PC-3 (cell line): ENCODE measurements around the gene LMAN2. TPM values are rescaled to one million over a fixed set of nuclear protein-coding genes. Genes with fewer than 3 reads are reported as not detected.

Source experiments
- ATAC-seq: fragments of 200-7000 bp; cut with Tn5 transposase; 2 replicates; pipeline ENCODE4 v1.9.1; 2020; ENCODE audit warnings: mild to moderate bottlenecking, moderate library complexity
- BruUV-seq: library from RNA; stranded (reverse); fragments of 400-500 nt; replicated peaks from 2 replicates; lab custom pipeline; 2021; lab: Mats Ljungman, UMichigan
- CTCF ChIA-PET: fragments of 300-600 bp; sonication (Branson Sonifier 250); formaldehyde crosslinking; loops from one replicate; lab custom pipeline; 2022; ENCODE audit warnings: antibody characterized with exemption; lab: Charles Lee
- POLR2A ChIA-PET: fragments of 300-600 bp; sonication (Branson Sonifier 250); formaldehyde crosslinking; loops from one replicate; lab custom pipeline; 2022; ENCODE audit warnings: antibody characterized with exemption; ENCODE audit not compliant: unreplicated experiment; lab: Charles Lee
- DNase-seq: peaks from one replicate; pipeline ENCODE4 v3.0.0-alpha.2; 2015
- H2AFZ ChIP-seq: fragments of 300-600 bp; sonication (generic); 2 replicates; pipeline ENCODE4 v1.6.0; 2016; ENCODE audit warnings: antibody characterized with exemption, low read length
- H3F3A ChIP-seq: fragments of 300-600 bp; sonication (generic); one replicate; pipeline ENCODE4 v1.6.0; 2017; ENCODE audit warnings: antibody characterized with exemption, low read length, control low read depth, mild to moderate bottlenecking; ENCODE audit not compliant: unreplicated experiment
- H3K27ac ChIP-seq: fragments of 300-600 bp; sonication (generic); 2 replicates; pipeline ENCODE4 v1.5.1; 2016; ENCODE audit warnings: mild to moderate bottlenecking, low read length
- H3K27me3 ChIP-seq: fragments of 300-600 bp; sonication (generic); 2 replicates; pipeline ENCODE4 v1.6.1; 2016; ENCODE audit warnings: low read length, mixed read lengths
- H3K36me3 ChIP-seq: fragments of 300-600 bp; sonication (generic); 2 replicates; pipeline ENCODE4 v1.6.1; 2016; ENCODE audit warnings: low read depth, mixed run types, low read length, mixed read lengths
- H3K4me1 ChIP-seq: fragments of 300-600 bp; sonication (generic); 2 replicates; pipeline ENCODE4 v1.5.1; 2016; ENCODE audit warnings: low read length; ENCODE audit not compliant: insufficient read depth
- H3K4me2 ChIP-seq: fragments of 300-600 bp; sonication (generic); 2 replicates; pipeline ENCODE4 v1.6.0; 2016; ENCODE audit warnings: low read length
- H3K4me3 ChIP-seq: fragments of 300-600 bp; sonication (generic); 2 replicates; pipeline ENCODE4 v1.5.1; 2016; ENCODE audit warnings: mild to moderate bottlenecking, low read length, mixed read lengths
- H3K79me2 ChIP-seq: fragments of 300-600 bp; sonication (generic); 2 replicates; pipeline ENCODE4 v1.6.1; 2017; ENCODE audit warnings: low read length, mixed read lengths
- H3K9ac ChIP-seq: fragments of 300-600 bp; sonication (generic); 2 replicates; pipeline ENCODE4 v1.6.0; 2016; ENCODE audit warnings: mild to moderate bottlenecking, low read length
- H3K9me2 ChIP-seq: fragments of 300-600 bp; sonication (generic); replicated peaks from 2 replicates; pipeline ENCODE4 v1.6.1; 2016; ENCODE audit warnings: mixed run types, low read length, mixed read lengths
- H3K9me3 ChIP-seq: fragments of 300-600 bp; sonication (generic); 2 replicates; pipeline ENCODE4 v1.6.1; 2016; ENCODE audit warnings: low read length, mixed read lengths
- H4K20me1 ChIP-seq: fragments of 300-600 bp; sonication (generic); 2 replicates; pipeline ENCODE4 v1.6.1; 2016; ENCODE audit warnings: low read length, mixed read lengths
- EZH2 ChIP-seq: fragments of 300-600 bp; sonication (generic); IDR thresholded peaks from one replicate; pipeline ENCODE4 v1.6.1; 2017; ENCODE audit warnings: antibody characterized with exemption, mild to moderate bottlenecking, low read length; ENCODE audit not compliant: unreplicated experiment
- EZH2phosphoT487 ChIP-seq: fragments of 300-600 bp; sonication (generic); IDR thresholded peaks from 2 replicates; pipeline ENCODE4 v1.6.1; 2018; ENCODE audit warnings: mild to moderate bottlenecking, antibody characterized with exemption, low read length, borderline replicate concordance
- intact Hi-C: fragments of 100-400 bp; cut with micrococcal nuclease; formaldehyde crosslinking; loops from 2 replicates; pipeline ENCODE4 v1.9.0; 2023
- total RNA-seq: library from RNA; depleted of rRNA; stranded (reverse); fragments of >200 nt; gene quantifications from 2 replicates; pipeline ENCODE4 v1.2.3, GENCODE V29; 2014
- TF ChIP-seq, protein P1 (sequence below): fragments of 300-600 bp; sonication (generic); conservative IDR thresholded peaks from 2 replicates; pipeline ENCODE4 v1.5.1; 2017; ENCODE audit warnings: antibody characterized with exemption, low read depth, mild to moderate bottlenecking, low read length

Gene LMAN2
- total RNA-seq, 1 experiment from 2014 or later = 310 TPM

DNA sequence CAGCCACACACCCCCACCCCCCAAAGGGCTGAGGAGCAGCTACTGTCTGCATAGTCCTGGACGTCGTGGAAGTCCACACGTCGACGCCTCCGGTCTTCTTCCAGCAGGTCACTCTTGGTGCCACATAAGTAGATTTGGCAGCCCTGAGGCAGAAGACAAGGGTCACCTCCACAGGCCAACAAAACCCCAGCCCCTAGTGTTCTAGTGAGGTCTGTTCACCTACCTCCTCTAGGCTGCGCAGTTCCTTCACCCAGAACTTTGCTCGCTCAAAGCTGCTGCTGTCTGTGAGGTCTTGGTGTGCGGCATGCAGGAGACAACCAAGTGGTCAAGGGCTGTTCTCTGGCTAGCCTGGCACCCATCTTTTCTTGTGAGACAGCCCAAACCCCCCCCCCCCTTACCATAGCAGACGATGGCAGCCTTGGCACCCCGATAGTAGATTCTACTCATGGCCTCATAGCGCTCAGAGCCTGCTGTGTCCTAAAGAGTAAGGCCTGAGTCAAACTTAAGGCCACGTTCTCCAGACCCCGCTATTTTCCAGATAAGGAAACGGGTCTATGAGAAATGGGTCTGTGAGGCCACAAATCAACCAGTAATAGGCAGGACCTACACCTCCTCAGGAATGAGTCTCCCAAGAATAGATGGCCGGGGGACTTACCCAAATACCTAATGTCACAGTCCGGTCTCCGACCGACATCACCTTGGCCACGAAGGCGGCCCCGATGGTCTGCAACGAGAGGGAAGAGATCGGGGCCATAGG is 48.9 kb downstream of the LMAN2 start:
- BruUV-seq = no TSS peak
- H3K4me3 ChIP-seq = peak overlapping the region; percentile 86
- peaks cover 25% of the 10 kb centered on the region for H4K20me1 ChIP-seq
- H3K36me3 ChIP-seq = peaks cover 21% of the 10 kb centered on the region; the same call in 1 of the 2 replicates
- peak overlapping the region; percentile 97 for H3K4me2 ChIP-seq
- no peaks in the 10 kb centered on the region for H3K27me3 ChIP-seq
- peaks cover 47% of the 10 kb centered on the region for H3K79me2 ChIP-seq
- no peaks in the 10 kb centered on the region for H3K9me3 ChIP-seq
- DNase-seq = peak; percentile 48
- H3F3A ChIP-seq = peaks cover 19% of the 10 kb centered on the region
- no peak for TF ChIP-seq EZH2phosphoT487
- TF ChIP-seq, protein P1, sequence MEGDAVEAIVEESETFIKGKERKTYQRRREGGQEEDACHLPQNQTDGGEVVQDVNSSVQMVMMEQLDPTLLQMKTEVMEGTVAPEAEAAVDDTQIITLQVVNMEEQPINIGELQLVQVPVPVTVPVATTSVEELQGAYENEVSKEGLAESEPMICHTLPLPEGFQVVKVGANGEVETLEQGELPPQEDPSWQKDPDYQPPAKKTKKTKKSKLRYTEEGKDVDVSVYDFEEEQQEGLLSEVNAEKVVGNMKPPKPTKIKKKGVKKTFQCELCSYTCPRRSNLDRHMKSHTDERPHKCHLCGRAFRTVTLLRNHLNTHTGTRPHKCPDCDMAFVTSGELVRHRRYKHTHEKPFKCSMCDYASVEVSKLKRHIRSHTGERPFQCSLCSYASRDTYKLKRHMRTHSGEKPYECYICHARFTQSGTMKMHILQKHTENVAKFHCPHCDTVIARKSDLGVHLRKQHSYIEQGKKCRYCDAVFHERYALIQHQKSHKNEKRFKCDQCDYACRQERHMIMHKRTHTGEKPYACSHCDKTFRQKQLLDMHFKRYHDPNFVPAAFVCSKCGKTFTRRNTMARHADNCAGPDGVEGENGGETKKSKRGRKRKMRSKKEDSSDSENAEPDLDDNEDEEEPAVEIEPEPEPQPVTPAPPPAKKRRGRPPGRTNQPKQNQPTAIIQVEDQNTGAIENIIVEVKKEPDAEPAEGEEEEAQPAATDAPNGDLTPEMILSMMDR = peak; percentile 40; the same call in 1 of the 2 replicates
- peak overlapping the region; percentile 92 for H3K27ac ChIP-seq
- no peaks in the 10 kb centered on the region for H3K9me2 ChIP-seq
- peaks cover 53% of the 10 kb centered on the region for H3K4me1 ChIP-seq
- ATAC-seq = peak; percentile 18
- intact Hi-C loops = loop anchor here (5.0 kb wide), 2 partner anchors 170 to 195 kb away; partner anchors contain the start of genes NSD1 and PDLIM7
- ChIA-PET POLR2A (no interaction called here), CTCF (interaction anchor here (0.6 to 1.8 kb wide), 6 partner anchors 10 to 190 kb away, joined by 3 to 8 read pairs (median 4); no protein-coding TSS in a partner anchor)
- H2AFZ ChIP-seq = peak overlapping the region; percentile 93; the same call in 1 of the 2 replicates
- H3K9ac ChIP-seq = peak overlapping the region; percentile 89

DNA sequence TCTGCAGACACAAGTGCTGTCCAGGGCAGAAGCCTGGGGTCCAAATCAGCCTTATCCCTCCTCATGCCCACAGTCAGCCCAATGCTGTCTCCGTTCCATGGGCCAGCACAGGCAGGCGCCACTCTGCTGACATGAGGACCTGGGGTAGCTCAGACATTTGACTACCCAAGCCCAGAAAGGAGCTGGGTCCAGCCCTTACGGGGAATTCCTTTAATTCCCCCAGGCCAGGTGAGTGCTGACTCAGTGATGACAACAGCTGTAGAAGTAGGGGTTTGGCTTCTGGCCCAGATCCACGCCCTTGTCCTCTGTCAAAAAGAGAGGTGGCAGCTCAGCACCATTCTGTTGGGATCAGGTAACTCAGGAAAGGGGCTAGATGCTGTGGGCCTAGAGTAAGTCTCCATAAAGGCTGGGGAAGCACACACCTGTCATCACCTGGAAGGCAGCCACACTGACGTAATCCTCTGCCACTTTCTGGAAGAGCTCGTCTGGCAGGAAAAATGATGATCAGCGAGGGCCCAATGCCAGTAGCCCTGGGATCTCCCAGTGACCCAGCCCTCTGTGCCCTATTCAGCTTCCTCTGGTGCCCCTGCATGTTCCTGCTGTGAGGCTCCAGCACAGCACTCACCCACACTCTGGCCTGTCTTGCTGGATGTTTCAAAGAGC is 49.8 kb downstream of the LMAN2 start:
- Histone ChIP-seq H3K36me3 (peaks cover 13% of the 10 kb centered on the region; the same call in 1 of the 2 replicates), H4K20me1 (peaks cover 25% of the 10 kb centered on the region), H3K79me2 (peaks cover 43% of the 10 kb centered on the region), H3K27ac (peak overlapping the region; percentile 92), H3K4me3 (peak overlapping the region; percentile 86), H3K4me2 (peak overlapping the region; percentile 97), H3K4me1 (peaks cover 53% of the 10 kb centered on the region), H3K9me3 (no peaks in the 10 kb centered on the region), H3K9me2 (no peaks in the 10 kb centered on the region), H3K9ac (peak overlapping the region; percentile 89), H3K27me3 (no peaks in the 10 kb centered on the region), H3F3A (peaks cover 19% of the 10 kb centered on the region), H2AFZ (no peak overlapping the region)
- peak; percentile 99 for DNase-seq
- BruUV-seq = no TSS peak
- ChIA-PET POLR2A (interaction anchor here (0.5 to 1.0 kb wide), 2 partner anchors 102 to 193 kb away, joined by 3 read pairs; no protein-coding TSS in a partner anchor), CTCF (interaction anchor here (0.5 to 1.8 kb wide), 8 partner anchors 9 to 215 kb away, joined by 3 to 9 read pairs (median 4); partner anchors contain the start of gene FGFR4)
- intact Hi-C loops = loop anchor here (1.0 to 5.0 kb wide), 3 partner anchors 169 to 196 kb away; partner anchors contain the start of genes NSD1 and PDLIM7
- TF ChIP-seq, protein P1 = no peak
- TF ChIP-seq EZH2phosphoT487 (no peak), EZH2 (no peak)
- peak; percentile 50 for ATAC-seq
